ENCODE measurements around the gene CHST3.
A peak's percentile ranks its signal among the peaks of the same experiment; 100 is the strongest.
"Not testable (repeated sequence)": the region's sequence is repeated elsewhere in the genome, so short reads cannot be mapped to it uniquely, and the experiment has no call there.

The CHST3 gene

GRCh38 chr10:71966046-71967004, 2.1 kb downstream of the CHST3 start:
- peak overlapping the region; percentile 86 for H3K4me3 Mint-ChIP-seq
- H3K27me3 Mint-ChIP-seq = peaks cover 25% of the 10 kb centered on the region
- H3K36me3 Mint-ChIP-seq = no peaks in the 10 kb centered on the region
- no peak overlapping the region for H3K27ac Mint-ChIP-seq
- no peaks in the 10 kb centered on the region for H3K9me3 Mint-ChIP-seq
- H3K4me1 Mint-ChIP-seq = peaks cover 14% of the 10 kb centered on the region

- peaks cover 17% of the 10 kb centered on the region for H3K27me3 Mint-ChIP-seq
- not testable (repeated sequence) for H3K4me3 Mint-ChIP-seq, H3K36me3 Mint-ChIP-seq
These were observed 3.8 kb downstream of the CHST3 start for GRCh38 chr10:71967958-71968357.

GRCh38 chr10:71968553-71969474, 4.6 kb downstream of the CHST3 start:
- peaks cover 23% of the 10 kb centered on the region for H3K4me1 Mint-ChIP-seq
- H3K9me3 Mint-ChIP-seq = no peaks in the 10 kb centered on the region
- H3K4me3 Mint-ChIP-seq = no peak overlapping the region
- H3K27me3 Mint-ChIP-seq = peaks cover 14% of the 10 kb centered on the region
- no peaks in the 10 kb centered on the region for H3K36me3 Mint-ChIP-seq
- peak overlapping the region; percentile 4 for H3K27ac Mint-ChIP-seq

More at GRCh38 chr10:71967958-71968357, 3.8 kb downstream of the CHST3 start:
- H3K9me3 Mint-ChIP-seq, H3K27ac Mint-ChIP-seq: not testable (repeated sequence)
- peaks cover 18% of the 10 kb centered on the region for H3K4me1 Mint-ChIP-seq

GRCh38 chr10:71969929-71970328, 5.7 kb downstream of the CHST3 start:
- no peak overlapping the region for H3K27ac Mint-ChIP-seq
- no peaks in the 10 kb centered on the region for H3K9me3 Mint-ChIP-seq
- peaks cover 29% of the 10 kb centered on the region for H3K4me1 Mint-ChIP-seq
- H3K36me3 Mint-ChIP-seq = no peaks in the 10 kb centered on the region
- H3K27me3 Mint-ChIP-seq = peaks cover 13% of the 10 kb centered on the region
- no peak overlapping the region for H3K4me3 Mint-ChIP-seq

- no peaks in the 10 kb centered on the region for H3K9me3 Mint-ChIP-seq
- no peak overlapping the region for H3K4me3 Mint-ChIP-seq
These were observed 6.1 kb downstream of the CHST3 start for GRCh38 chr10:71970331-71970730.

GRCh38 chr10:71970869-71971268, 6.7 kb downstream of the CHST3 start:
- no peaks in the 10 kb centered on the region for H3K9me3 Mint-ChIP-seq
- no peak overlapping the region for H3K4me3 Mint-ChIP-seq
- H3K36me3 Mint-ChIP-seq = no peaks in the 10 kb centered on the region
- peaks cover 25% of the 10 kb centered on the region for H3K4me1 Mint-ChIP-seq
- peaks cover 5% of the 10 kb centered on the region for H3K27me3 Mint-ChIP-seq
- no peak overlapping the region for H3K27ac Mint-ChIP-seq

More at GRCh38 chr10:71970331-71970730, 6.1 kb downstream of the CHST3 start:
- peaks cover 29% of the 10 kb centered on the region for H3K4me1 Mint-ChIP-seq
- H3K27ac Mint-ChIP-seq = no peak overlapping the region
- H3K27me3 Mint-ChIP-seq = peaks cover 10% of the 10 kb centered on the region
- H3K36me3 Mint-ChIP-seq = no peaks in the 10 kb centered on the region

GRCh38 chr10:71971311-71971731, 7.1 kb downstream of the CHST3 start:
- H3K4me1 Mint-ChIP-seq = peaks cover 22% of the 10 kb centered on the region
- H3K4me3 Mint-ChIP-seq = no peak overlapping the region
- peaks cover 4% of the 10 kb centered on the region for H3K27me3 Mint-ChIP-seq
- H3K27ac Mint-ChIP-seq = no peak overlapping the region
- H3K9me3 Mint-ChIP-seq = no peaks in the 10 kb centered on the region
- no peaks in the 10 kb centered on the region for H3K36me3 Mint-ChIP-seq

- peaks cover 4% of the 10 kb centered on the region for H3K27me3 Mint-ChIP-seq
- H3K27ac Mint-ChIP-seq = no peak overlapping the region
- no peaks in the 10 kb centered on the region for H3K36me3 Mint-ChIP-seq
- peaks cover 22% of the 10 kb centered on the region for H3K4me1 Mint-ChIP-seq
- no peaks in the 10 kb centered on the region for H3K9me3 Mint-ChIP-seq
- H3K4me3 Mint-ChIP-seq = no peak overlapping the region
These were observed 7.8 kb downstream of the CHST3 start for GRCh38 chr10:71971769-71972555.

- Mint-ChIP-seq H3K9me3 (no peaks in the 10 kb centered on the region), H3K4me3 (no peak overlapping the region), H3K27ac (peak overlapping the region; percentile 80), H3K27me3 (peaks cover under 1% of the 10 kb centered on the region), H3K36me3 (no peaks in the 10 kb centered on the region), H3K4me1 (peaks cover 22% of the 10 kb centered on the region)
These were observed 8.8 kb downstream of the CHST3 start for GRCh38 chr10:71972746-71973695.

GRCh38 chr10:71973777-71974488, 9.7 kb downstream of the CHST3 start:
- Mint-ChIP-seq H3K4me3 (peak overlapping the region; percentile 23), H3K36me3 (no peaks in the 10 kb centered on the region), H3K4me1 (peaks cover 22% of the 10 kb centered on the region), H3K27ac (peak overlapping the region; percentile 80), H3K27me3 (no peaks in the 10 kb centered on the region), H3K9me3 (no peaks in the 10 kb centered on the region)

- Mint-ChIP-seq H3K4me3 (no peak overlapping the region), H3K27me3 (no peaks in the 10 kb centered on the region), H3K36me3 (no peaks in the 10 kb centered on the region), H3K4me1 (peaks cover 22% of the 10 kb centered on the region), H3K9me3 (no peaks in the 10 kb centered on the region), H3K27ac (peak overlapping the region; percentile 80)
These were observed 10.4 kb downstream of the CHST3 start for GRCh38 chr10:71974489-71975021.

GRCh38 chr10:71975087-71975870, 11.1 kb downstream of the CHST3 start:
- Mint-ChIP-seq H3K36me3 (no peaks in the 10 kb centered on the region), H3K27ac (no peak overlapping the region), H3K27me3 (no peaks in the 10 kb centered on the region), H3K9me3 (no peaks in the 10 kb centered on the region), H3K4me3 (no peak overlapping the region), H3K4me1 (peaks cover 22% of the 10 kb centered on the region)
